Hematopoietic multipotent progenitor cell treated with erythropoietin and hydrocortisone succinate and interleukin-3 and kit ligand, for 4 days (in vitro differentiated cells): ENCODE results near the gene IP6K1.
"Not testable (repeated sequence)": the region's sequence is repeated elsewhere in the genome, so short reads cannot be mapped to it uniquely, and the experiment has no call there.

Source experiments
- DNase-seq: peaks from one replicate; pipeline ENCODE4 v3.0.0-alpha.2; 2015

Gene IP6K1

GRCh38 chr3:49761661-49762060, 24.7 kb downstream of the IP6K1 start:
- peak; percentile 25 for DNase-seq

DNA sequence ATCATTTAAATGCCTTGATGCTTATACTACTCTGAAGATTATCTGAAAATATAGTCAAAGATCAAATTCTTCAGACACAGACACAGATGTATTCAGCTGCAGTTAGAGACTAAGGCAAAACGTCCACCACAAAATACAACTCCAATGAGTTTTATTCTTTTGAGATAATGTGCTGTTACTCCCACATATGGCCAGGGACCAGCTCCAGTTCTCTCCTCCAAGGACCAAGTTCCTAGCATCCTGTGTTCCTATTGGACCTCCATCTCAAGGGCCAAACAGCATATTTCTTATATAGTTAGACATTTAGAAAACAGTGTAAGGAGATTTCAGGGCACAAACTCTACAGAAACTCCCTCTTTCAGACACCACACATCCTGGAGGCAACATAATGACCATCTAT, 27.1 kb downstream of the IP6K1 start:
- no peak for DNase-seq

- DNase-seq: no peak
Observed at GRCh38 chr3:49757197-49757596, 29.1 kb downstream of the IP6K1 start.

DNA sequence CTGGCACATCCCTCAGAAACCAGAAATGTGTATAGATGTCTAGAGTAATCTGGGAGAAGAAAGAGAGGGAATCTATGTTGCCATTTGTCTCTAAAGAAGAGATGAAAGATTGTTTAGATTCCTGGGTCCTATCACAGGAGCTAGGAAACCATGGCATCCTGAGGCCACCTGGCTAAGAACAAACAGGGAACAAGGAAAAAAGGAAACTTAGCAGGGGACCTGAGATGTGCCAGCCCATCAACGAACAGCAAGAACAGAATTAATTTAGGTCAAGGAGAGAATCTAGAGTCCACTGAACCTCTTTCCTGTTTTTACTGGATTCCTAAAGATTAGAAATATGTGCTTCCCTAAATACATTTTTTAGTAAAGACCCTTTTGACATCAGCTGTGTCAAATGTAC, 30.3 kb downstream of the IP6K1 start:
- no peak for DNase-seq

- DNase-seq: no peak
Observed at GRCh38 chr3:49754536-49754935, 31.8 kb downstream of the IP6K1 start.

GRCh38 chr3:49751501-49751900, 34.8 kb downstream of the IP6K1 start:
- no peak for DNase-seq

- DNase-seq: no peak
Observed at GRCh38 chr3:49750056-49750455, 36.3 kb downstream of the IP6K1 start.

DNA sequence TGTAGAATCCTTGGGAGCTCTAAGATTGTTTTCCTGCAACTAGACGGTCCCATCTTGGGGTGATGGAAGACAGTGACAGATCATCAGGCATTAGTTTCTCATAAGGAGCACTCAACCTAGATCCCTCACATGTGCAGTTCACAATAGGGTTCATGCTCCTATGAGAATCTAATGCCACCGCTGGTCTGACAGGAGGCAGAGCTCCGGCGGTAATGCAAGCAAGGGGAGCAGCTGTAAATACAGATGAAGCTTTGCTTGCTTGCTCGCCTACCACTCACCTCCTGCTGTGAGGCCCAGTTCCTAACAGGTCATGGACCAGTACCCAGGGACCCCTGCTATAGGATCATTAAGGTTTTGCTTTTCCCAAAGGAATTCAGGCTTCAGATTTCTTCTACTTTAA, 37.5 kb downstream of the IP6K1 start:
- not testable (repeated sequence) for DNase-seq

DNA sequence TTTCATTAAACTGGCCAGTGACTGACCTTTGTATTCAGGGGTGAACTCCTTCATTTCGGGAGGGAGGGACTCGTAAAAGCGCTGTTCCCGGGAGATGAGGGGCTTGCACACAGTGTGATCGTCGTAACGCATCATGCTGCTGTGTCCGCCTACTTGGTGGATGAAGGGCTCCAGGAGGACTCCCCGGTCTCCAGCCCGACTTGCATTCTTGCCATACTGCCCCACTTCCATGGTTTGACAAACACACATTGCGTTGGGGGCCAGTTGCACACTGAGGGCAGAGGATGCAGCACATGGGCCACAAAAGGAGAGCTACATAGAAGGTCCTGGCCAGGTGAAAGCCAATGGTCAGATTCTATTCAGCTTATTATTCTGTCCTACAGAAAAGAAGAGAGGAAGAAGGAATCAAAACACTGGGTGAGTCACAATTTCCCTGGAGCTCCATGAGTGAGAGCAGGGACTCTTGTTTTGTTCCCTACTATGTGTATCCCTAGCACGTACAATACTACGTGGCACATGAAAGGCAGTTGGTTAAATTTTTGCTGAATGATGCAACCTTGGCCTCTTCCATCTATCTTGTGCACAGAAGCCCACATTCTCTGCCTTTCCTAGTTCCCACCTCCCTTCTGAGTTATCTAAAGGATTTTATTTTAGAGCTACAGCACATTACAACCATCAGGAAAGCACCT, 38.4 kb downstream of the IP6K1 start:
- no peak for DNase-seq

DNA sequence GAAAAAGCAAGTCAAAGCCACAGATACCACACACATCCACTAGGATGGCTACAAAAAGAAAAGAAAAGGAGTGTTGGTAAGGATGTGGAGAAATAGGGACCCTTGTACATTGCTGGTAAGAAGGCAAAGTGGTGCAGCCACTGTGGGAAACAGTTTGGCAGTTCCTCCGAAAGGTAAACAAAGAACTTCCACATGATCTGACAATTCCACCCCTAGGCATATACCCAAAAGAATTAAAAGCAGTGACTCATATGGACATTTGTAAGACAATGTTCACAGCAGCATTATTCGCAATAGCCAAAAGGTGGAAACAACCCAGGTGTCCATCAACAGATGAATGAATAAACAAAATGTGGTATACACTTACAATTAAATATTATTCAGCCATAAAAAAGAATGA, 40.4 kb downstream of the IP6K1 start:
- no peak for DNase-seq

GRCh38 chr3:49740427-49740826, 45.9 kb downstream of the IP6K1 start:
- DNase-seq: no peak

DNA sequence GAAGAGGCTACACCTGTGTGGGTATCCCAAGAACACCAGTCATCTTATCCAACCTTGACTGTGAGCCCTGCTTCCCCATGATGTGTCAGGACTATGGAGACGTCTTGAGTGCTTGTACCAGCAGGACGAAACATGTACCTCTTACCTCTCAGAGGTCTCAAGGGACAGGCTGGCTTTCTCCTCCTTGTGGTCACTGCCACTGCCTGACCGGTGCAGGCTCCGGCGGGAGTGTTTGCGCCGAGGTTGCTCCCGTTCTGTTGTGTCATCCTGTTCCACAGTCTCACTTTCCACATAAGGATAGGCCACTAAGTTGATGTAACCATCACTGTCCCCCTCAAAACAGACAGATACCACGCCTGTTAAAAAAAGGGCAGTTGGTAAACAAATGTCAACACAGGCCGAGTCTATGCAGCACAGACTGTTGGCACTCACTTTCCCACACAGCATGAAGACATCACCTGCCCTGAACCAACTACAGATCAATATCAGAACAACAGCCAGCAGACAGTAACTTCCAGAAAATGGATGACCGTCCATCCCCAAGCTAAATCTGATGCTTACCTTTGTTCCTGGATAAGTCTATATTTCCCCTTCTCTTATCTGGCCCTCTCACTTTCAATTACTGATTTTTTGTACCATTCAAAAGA, 48.2 kb downstream of the IP6K1 start:
- no peak for DNase-seq

GRCh38 chr3:49734752-49735151, 51.6 kb downstream of the IP6K1 start:
- no peak for DNase-seq

GRCh38 chr3:49733551-49733950, 52.8 kb downstream of the IP6K1 start:
- DNase-seq: no peak

DNA sequence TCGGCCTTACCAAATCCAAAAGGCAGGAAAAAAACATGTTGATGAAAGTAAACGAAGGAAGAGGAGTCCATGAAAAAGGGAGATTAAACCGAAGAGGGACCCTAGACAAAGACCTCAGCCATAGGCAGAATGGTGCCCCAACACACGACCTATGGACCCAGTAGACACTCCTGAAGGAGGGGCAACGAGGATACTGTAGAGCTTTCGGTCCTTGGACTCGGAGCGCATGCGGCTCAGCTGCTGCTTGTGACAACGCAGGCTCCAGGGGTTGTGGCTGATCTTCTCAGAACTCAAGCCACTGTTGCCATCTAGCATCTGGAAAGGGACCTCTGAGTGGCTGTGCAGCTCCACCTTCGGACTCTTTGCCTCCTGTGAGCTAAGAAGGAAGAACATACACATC, 53.7 kb downstream of the IP6K1 start:
- DNase-seq: no peak

DNA sequence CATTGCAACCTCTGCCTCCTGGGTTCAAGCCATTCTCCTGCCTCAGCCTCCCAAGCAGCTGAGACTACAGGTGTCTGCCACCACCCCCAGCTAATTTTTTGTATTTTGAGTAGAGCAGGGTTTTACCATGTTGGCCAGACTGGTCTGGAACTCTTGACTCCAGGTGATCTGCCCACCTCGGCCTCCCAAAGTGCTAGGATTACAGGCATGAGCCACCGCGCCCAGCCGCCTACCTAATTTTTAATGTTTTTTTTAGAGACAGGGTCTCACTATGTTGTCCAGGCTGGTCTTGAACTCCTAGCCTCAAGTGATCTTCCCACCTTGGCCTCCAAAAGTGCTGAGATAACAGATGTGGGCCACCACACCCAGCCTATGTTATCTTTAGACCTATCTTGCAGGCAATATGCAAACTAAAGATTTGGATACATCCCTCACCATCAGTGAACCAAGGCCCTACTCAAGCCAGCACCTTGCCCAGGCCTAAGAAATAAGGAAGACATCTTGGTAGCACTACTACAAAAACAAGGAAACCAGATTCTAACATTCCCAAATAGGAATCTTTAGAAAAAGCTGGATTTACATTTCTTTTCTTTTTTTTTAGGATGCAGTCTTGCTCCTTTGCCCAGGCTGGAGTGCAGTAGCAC, 56.3 kb downstream of the IP6K1 start:
- peak; percentile 34 for DNase-seq

- DNase-seq: no peak
Observed at GRCh38 chr3:49727924-49728361, 58.4 kb downstream of the IP6K1 start.

DNA sequence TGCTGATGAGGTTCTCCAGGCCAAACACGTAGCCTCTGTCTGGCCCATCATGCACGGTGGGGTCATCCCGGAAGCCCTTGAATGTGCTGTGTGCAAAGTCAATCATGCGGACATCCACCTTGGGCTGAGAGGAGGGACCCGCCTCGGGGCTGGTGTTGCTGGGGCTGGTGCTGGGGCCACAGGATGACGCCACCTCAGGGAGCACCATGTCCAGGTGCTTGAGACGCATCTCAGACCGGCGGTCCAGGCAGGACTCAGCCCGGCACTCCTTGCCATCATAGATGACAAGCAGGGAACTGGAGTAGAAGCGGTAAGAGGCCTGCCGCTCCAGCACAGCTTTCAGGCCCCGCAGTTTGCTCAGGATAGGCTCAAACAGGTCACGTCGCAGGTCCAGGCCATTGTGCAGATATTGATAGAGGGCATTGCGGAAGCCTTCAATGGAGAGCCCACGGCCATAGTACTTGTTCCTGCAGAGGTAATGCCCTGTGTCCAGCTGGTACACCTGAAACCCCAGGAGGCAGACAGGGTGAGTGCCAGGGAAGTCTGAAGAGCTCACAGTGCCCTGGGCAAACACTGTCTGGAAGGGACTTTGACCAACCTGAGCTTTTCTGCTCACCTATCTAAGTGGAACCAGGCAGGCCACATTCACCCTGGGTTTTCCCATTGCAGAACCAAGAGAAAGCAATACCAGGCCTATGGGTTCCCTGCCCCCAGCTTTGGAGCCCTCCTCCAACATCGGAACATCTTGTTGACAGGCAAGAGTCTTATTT, 59.0 kb downstream of the IP6K1 start:
- DNase-seq: no peak

- no peak for DNase-seq
Observed at GRCh38 chr3:49725906-49726681, 60.2 kb downstream of the IP6K1 start.

GRCh38 chr3:49724586-49724985, 61.8 kb downstream of the IP6K1 start:
- no peak for DNase-seq

GRCh38 chr3:49723628-49724551, 62.5 kb downstream of the IP6K1 start, which contains the start of gene GMPPB:
Gene GMPPB, minus strand, starts transcription at chr3:49723951. Its CDS starts 225 bp downstream, at chr3:49723726.
- peak; percentile 99 for DNase-seq

DNA sequence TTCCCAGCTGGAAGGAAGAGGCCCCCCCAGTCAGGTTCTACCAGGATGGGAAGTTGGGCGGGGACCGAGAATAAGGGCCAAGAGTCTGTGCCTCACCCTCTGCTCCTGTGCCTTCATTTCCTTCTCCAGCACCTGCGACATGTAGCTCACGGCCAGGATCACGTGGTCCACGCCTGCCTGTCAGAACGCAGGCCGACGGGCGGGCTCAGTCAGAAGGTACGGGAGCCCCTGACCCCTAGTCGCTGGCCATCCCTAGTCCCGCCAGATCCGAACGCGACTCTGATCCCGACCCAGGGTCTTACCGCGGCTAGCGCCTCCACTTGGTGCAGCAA, 63.1 kb downstream of the IP6K1 start:
- peak; percentile 76 for DNase-seq
